PFSK-1 (cell line): ENCODE results near the gene AR.

Source experiments
- POLR2AphosphoS5 ChIP-seq: IDR thresholded peaks from 2 replicates; pipeline ENCODE4 v1.6.1; 2012; ENCODE audit warnings: low read depth, mild to moderate bottlenecking, control low read depth, low read length, moderate library complexity
- TAF1 ChIP-seq: IDR thresholded peaks from 2 replicates; pipeline ENCODE4 v1.6.1; 2012; ENCODE audit warnings: low read length, control low read depth, borderline replicate concordance; ENCODE audit not compliant: insufficient read depth

DNA sequence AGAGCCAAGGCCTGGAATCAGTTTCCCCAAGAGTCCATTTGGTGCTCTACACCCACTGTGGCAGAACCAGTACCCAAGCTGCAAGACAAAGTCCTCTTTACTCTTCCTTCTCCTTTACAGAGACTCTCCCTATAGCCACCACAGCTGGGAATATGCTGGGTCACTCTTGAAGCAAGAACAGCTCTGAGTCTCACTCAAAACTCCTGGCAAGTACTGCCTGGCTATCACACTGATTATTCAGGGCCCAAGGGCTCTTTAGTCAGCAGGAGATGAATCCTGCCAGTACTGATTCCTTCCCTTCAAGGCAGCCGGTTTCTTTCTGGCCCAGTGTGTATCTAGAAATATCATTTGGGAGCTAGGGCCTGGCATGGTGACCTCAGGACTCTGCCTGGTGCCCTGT is 130.9 kb downstream of the AR start:
- no peak for TF ChIP-seq TAF1
- TF ChIP-seq POLR2AphosphoS5: no peak
